ENCODE measurements around the gene ARHGEF2.

The ARHGEF2 gene

GRCh38 chr1:155973723-155974122 is 4.6 kb downstream of the ARHGEF2 start:
- no peak for DNase-seq (ENCODE audit: insufficient read length, low spot score)
- FAIRE-seq, result no peak

- DNase-seq (ENCODE audit: insufficient read length, low spot score), result no peak
- FAIRE-seq, result no peak
Measured at GRCh38 chr1:155971910-155972809, 6.2 kb downstream of the ARHGEF2 start.

- FAIRE-seq (peak; percentile 86), DNase-seq (ENCODE audit: insufficient read length, low spot score) (no peak)
Measured at GRCh38 chr1:155970531-155971167, 7.7 kb downstream of the ARHGEF2 start.

GRCh38 chr1:155969377-155969791 is 9.0 kb downstream of the ARHGEF2 start:
- no peak for DNase-seq (ENCODE audit: insufficient read length, low spot score)
- FAIRE-seq, result no peak

- FAIRE-seq, result no peak
- no peak for DNase-seq (ENCODE audit: insufficient read length, low spot score)
Measured at GRCh38 chr1:155968670-155969069, 9.7 kb downstream of the ARHGEF2 start.

GRCh38 chr1:155968051-155968400 is 10.3 kb downstream of the ARHGEF2 start:
- FAIRE-seq (no peak), DNase-seq (ENCODE audit: insufficient read length, low spot score) (no peak)

GRCh38 chr1:155967341-155968050 is 10.9 kb downstream of the ARHGEF2 start:
- FAIRE-seq, result no peak
- DNase-seq (ENCODE audit: insufficient read length, low spot score), result no peak

GRCh38 chr1:155966750-155967149 is 11.6 kb downstream of the ARHGEF2 start:
- no peak for DNase-seq (ENCODE audit: insufficient read length, low spot score)
- no peak for FAIRE-seq

GRCh38 chr1:155966135-155966534 is 12.2 kb downstream of the ARHGEF2 start:
- DNase-seq (ENCODE audit: insufficient read length, low spot score) (no peak), FAIRE-seq (no peak)

GRCh38 chr1:155964193-155964592 is 14.2 kb downstream of the ARHGEF2 start:
- FAIRE-seq, result no peak
- no peak for DNase-seq (ENCODE audit: insufficient read length, low spot score)

- FAIRE-seq (no peak), DNase-seq (ENCODE audit: insufficient read length, low spot score) (no peak)
Measured at GRCh38 chr1:155962599-155963211, 15.6 kb downstream of the ARHGEF2 start.

- no peak for DNase-seq (ENCODE audit: insufficient read length, low spot score)
- FAIRE-seq, result no peak
Measured at GRCh38 chr1:155961937-155962336, 16.4 kb downstream of the ARHGEF2 start.

- no peak for FAIRE-seq
Measured at GRCh38 chr1:155960081-155960745, 18.1 kb downstream of the ARHGEF2 start.

GRCh38 chr1:155957411-155957915 is 20.9 kb downstream of the ARHGEF2 start:
- DNase-seq (ENCODE audit: insufficient read length, low spot score) (no peak), FAIRE-seq (no peak)

More at GRCh38 chr1:155960081-155960745, 18.1 kb downstream of the ARHGEF2 start:
- DNase-seq (ENCODE audit: insufficient read length, low spot score), result no peak

- DNase-seq (ENCODE audit: insufficient read length, low spot score) (no peak), FAIRE-seq (no peak)
Measured at GRCh38 chr1:155954645-155955044, 23.7 kb downstream of the ARHGEF2 start.

- no peak for FAIRE-seq
- DNase-seq (ENCODE audit: insufficient read length, low spot score), result no peak
Measured at GRCh38 chr1:155952505-155952890, 25.8 kb downstream of the ARHGEF2 start.

GRCh38 chr1:155951753-155952504 is 26.4 kb downstream of the ARHGEF2 start:
- FAIRE-seq (no peak), DNase-seq (ENCODE audit: insufficient read length, low spot score) (no peak)

- FAIRE-seq, result no peak
- DNase-seq (ENCODE audit: insufficient read length, low spot score), result no peak
Measured at GRCh38 chr1:155950829-155951228, 27.5 kb downstream of the ARHGEF2 start.

- no peak for FAIRE-seq
- no peak for DNase-seq (ENCODE audit: insufficient read length, low spot score)
Measured at GRCh38 chr1:155947741-155948140, 30.6 kb downstream of the ARHGEF2 start.

GRCh38 chr1:155947292-155947691 is 31.1 kb downstream of the ARHGEF2 start:
- FAIRE-seq (no peak), DNase-seq (ENCODE audit: insufficient read length, low spot score) (no peak)
